ENCODE measurements around the gene LRP1B. TPM values are rescaled to one million over a fixed set of nuclear protein-coding genes. Genes with fewer than 3 reads are reported as not detected.

LRP1B gene
- total and polyA plus RNA-seq, 2 of the 8 experiments (the other 6 are each of a cell fraction or from before 2014, with no cell fraction given): 0.03 TPM; not detected in 1

- H4K8ac ChIP-seq (ENCODE audit: extremely low read depth, insufficient read depth, low read length): no peak overlapping the region
- no peaks in the 10 kb centered on the region for H3K79me1 ChIP-seq (ENCODE audit: low read depth, low read length)
- H2BK12ac ChIP-seq (ENCODE audit: low read depth, low read length): no peak overlapping the region
- H4K5ac ChIP-seq (ENCODE audit: insufficient read length, low read depth, low read length): no peak overlapping the region
- no peaks in the 10 kb centered on the region for H3K36me3 ChIP-seq (ENCODE audit: control insufficient read depth in 2 of 4, insufficient read depth in 4 of 4, low read length in 3 of 4)
- H2BK120ac ChIP-seq (replicated peaks; ENCODE audit: low read depth, low read length): no peak overlapping the region
- H2AK5ac ChIP-seq (ENCODE audit: low read depth, low read length): no peak overlapping the region
- 79% methylated on average over 1 of the region's 1 CpG; no CpG with 5 or more reads in 1 of the 2 experiments for WGBS, 2 experiments (ENCODE audit: extremely low coverage in 1 of 2, insufficient coverage in 1 of 2, insufficient read length in 1 of 2, insufficient replicate concordance in 2 of 2, low coverage in 1 of 2, low lambda C conversion rate in 2 of 2, missing lambda C conversion rate in 1 of 2)
- no peak overlapping the region for H3K4ac ChIP-seq (replicated peaks; ENCODE audit: insufficient read length, low read depth, low read length)
- peaks cover 0 to 6% (median 0%) of the 10 kb centered on the region in 4 experiments; a peak in 1 of 7 replicates for H3K4me1 ChIP-seq (replicated peaks in 1 of 4; ENCODE audit: control insufficient read depth in 3 of 4, insufficient read depth in 4 of 4, low read length in 3 of 4)
- DNase-seq (ENCODE audit: low read depth in 1 of 2, low spot score in 2 of 2) (no peak), FAIRE-seq (no peak)
- no peak overlapping the region for H3K4me2 ChIP-seq (ENCODE audit: insufficient read depth in 1 of 2, low read depth in 2 of 2, low read length in 2 of 2)
- H2AFZ ChIP-seq (ENCODE audit: low read length): peak overlapping the region; percentile 91
- H3K23ac ChIP-seq (ENCODE audit: insufficient read length): no peak overlapping the region
- ChIA-PET CTCF (ENCODE audit: partially characterized antibody) (interaction anchor here (0.6 to 1.4 kb wide), 3 partner anchors 17 to 568 kb away, joined by 3 to 5 read pairs (median 3); no protein-coding TSS in a partner anchor), POLR2A (ENCODE audit: partially characterized antibody) (no interaction called here)
- peak in 1 of 3 experiments; percentile 24; a peak in 1 of 4 replicates for TF ChIP-seq CTCF (IDR thresholded peaks at IDR 0.05; ENCODE audit: control extremely low read depth in 1 of 3, insufficient read depth in 1 of 3, low read depth in 1 of 3, low read length in 3 of 3)
- no peak for TF ChIP-seq MAFK (IDR thresholded peaks at IDR 0.05; ENCODE audit: low read depth, low read length)
- peak; percentile 31 to 39; a peak in 3 of 4 replicates for TF ChIP-seq RAD21 (IDR thresholded peaks at IDR 0.05 in 1 of 2, conservative IDR thresholded peaks at IDR 0.05 in 1 of 2; ENCODE audit: low read depth in 2 of 2, low read length in 2 of 2)
- H3K18ac ChIP-seq (ENCODE audit: extremely low read depth, low read length): no peak overlapping the region
- H2BK15ac ChIP-seq (ENCODE audit: low read length): no peak overlapping the region
- no peak overlapping the region for H4K91ac ChIP-seq (replicated peaks; ENCODE audit: insufficient read length, low read length)
- H3K9me3 ChIP-seq (ENCODE audit: insufficient read depth in 2 of 2, low read depth in 1 of 2, low read length in 1 of 2): no peaks in the 10 kb centered on the region
- no peaks in the 10 kb centered on the region for H4K20me1 ChIP-seq (replicated peaks in 1 of 2; ENCODE audit: control insufficient read depth in 1 of 2, insufficient read depth in 2 of 2, low read length in 2 of 2)
- no peak overlapping the region for H3K27ac ChIP-seq (ENCODE audit: low read depth, low read length)
- H2BK5ac ChIP-seq (ENCODE audit: low read depth, low read length): no peak overlapping the region
- H3K9ac ChIP-seq (replicated peaks in 1 of 4; ENCODE audit: extremely low read depth in 1 of 4, low read depth in 3 of 4, low read length in 3 of 4): no peak overlapping the region
- no peak overlapping the region for H3K4me3 ChIP-seq (ENCODE audit: extremely low read depth in 1 of 4, insufficient read depth in 2 of 4, low read depth in 3 of 4, low read length in 4 of 4)
- H2BK20ac ChIP-seq (ENCODE audit: low read length): no peak overlapping the region
- no peaks in the 10 kb centered on the region for H3K23me2 ChIP-seq (ENCODE audit: low read depth, low read length)
- no peak overlapping the region for H3K14ac ChIP-seq (ENCODE audit: insufficient read length)
- H3K56ac ChIP-seq (replicated peaks; ENCODE audit: insufficient read length, low read depth, low read length): no peak overlapping the region
- H3K79me2 ChIP-seq (ENCODE audit: control insufficient read depth in 1 of 2, insufficient read depth in 2 of 2, low read length in 2 of 2): no peaks in the 10 kb centered on the region
- H3K27me3 ChIP-seq (replicated peaks in 1 of 4; ENCODE audit: control insufficient read depth in 3 of 4, extremely low read depth in 1 of 4, insufficient read depth in 3 of 4, low read length in 3 of 4): no peaks in the 10 kb centered on the region
These were observed 1435.7 kb downstream of the LRP1B start for GRCh38 chr2:140695155-140695554.

Measured in H1 (cell line).